ENCODE measurements around the gene ABCB1. TPM values are rescaled to one million over a fixed set of nuclear protein-coding genes. Genes with fewer than 3 reads are reported as not detected.
A peak's percentile ranks its signal among the peaks of the same experiment; 100 is the strongest.

The ABCB1 gene
- total and polyA plus RNA-seq, 2 of the 13 experiments (the other 11 are each of a cell fraction or from before 2014, with no cell fraction given) = 42.8 to 52.6 TPM

GRCh38 chr7:87548123-87548919, 52.4 kb downstream of the ABCB1 start (continued):
- TF ChIP-seq, protein P1, sequence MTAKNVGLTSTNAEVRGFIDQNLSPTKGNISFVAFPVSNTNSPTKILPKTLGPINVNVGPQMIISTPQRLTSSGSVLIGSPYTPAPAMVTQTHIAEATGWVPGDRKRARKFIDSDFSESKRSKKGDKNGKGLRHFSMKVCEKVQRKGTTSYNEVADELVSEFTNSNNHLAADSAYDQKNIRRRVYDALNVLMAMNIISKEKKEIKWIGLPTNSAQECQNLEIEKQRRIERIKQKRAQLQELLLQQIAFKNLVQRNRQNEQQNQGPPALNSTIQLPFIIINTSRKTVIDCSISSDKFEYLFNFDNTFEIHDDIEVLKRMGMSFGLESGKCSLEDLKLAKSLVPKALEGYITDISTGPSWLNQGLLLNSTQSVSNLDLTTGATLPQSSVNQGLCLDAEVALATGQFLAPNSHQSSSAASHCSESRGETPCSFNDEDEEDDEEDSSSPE (CRISPR knock-in tag; IDR thresholded peaks at IDR 0.05) = no peak
- TF ChIP-seq ZNF224 (CRISPR knock-in tag; IDR thresholded peaks at IDR 0.05) (no peak), ZNF34 (CRISPR knock-in tag; IDR thresholded peaks at IDR 0.05; ENCODE audit: borderline replicate concordance) (no peak), MTERF4 (CRISPR knock-in tag; IDR thresholded peaks at IDR 0.05) (no peak), PCBP2 (optimal IDR thresholded peaks at IDR 0.05; ENCODE audit: low read depth, low read length, poor library complexity, severe bottlenecking) (peak; percentile 83), SOX6 (IDR thresholded peaks at IDR 0.05) (no peak), SOX6 (CRISPR knock-in tag; IDR thresholded peaks at IDR 0.05) (peak; percentile 80), ZNF883 (CRISPR knock-in tag; IDR thresholded peaks at IDR 0.05; ENCODE audit: not compliant biosample characterization) (no peak), ZNF614 (CRISPR knock-in tag; IDR thresholded peaks at IDR 0.05; ENCODE audit: borderline replicate concordance) (0 out of 2 replicates have a peak, but pooled peaks have one; percentile 52), LBX2 (CRISPR knock-in tag; IDR thresholded peaks at IDR 0.05; ENCODE audit: borderline replicate concordance) (no peak), ISX (CRISPR knock-in tag; conservative IDR thresholded peaks at IDR 0.05) (no peak), ZNF251 (CRISPR knock-in tag; IDR thresholded peaks at IDR 0.05) (no peak), DZIP1 (CRISPR knock-in tag; IDR thresholded peaks at IDR 0.05) (no peak), TP53 (CRISPR knock-in tag; conservative IDR thresholded peaks at IDR 0.05) (no peak), ZC3H4 (CRISPR knock-in tag; IDR thresholded peaks at IDR 0.05; ENCODE audit: borderline replicate concordance) (no peak), ZNF7 (CRISPR knock-in tag; IDR thresholded peaks at IDR 0.05) (no peak), TAF15 (IDR thresholded peaks at IDR 0.05; ENCODE audit: low read depth, low read length, poor library complexity, severe bottlenecking) (no peak), KAT2B (IDR thresholded peaks at IDR 0.05; ENCODE audit: borderline replicate concordance, low read depth, low read length) (no peak)
- TF ChIP-seq, protein P2, sequence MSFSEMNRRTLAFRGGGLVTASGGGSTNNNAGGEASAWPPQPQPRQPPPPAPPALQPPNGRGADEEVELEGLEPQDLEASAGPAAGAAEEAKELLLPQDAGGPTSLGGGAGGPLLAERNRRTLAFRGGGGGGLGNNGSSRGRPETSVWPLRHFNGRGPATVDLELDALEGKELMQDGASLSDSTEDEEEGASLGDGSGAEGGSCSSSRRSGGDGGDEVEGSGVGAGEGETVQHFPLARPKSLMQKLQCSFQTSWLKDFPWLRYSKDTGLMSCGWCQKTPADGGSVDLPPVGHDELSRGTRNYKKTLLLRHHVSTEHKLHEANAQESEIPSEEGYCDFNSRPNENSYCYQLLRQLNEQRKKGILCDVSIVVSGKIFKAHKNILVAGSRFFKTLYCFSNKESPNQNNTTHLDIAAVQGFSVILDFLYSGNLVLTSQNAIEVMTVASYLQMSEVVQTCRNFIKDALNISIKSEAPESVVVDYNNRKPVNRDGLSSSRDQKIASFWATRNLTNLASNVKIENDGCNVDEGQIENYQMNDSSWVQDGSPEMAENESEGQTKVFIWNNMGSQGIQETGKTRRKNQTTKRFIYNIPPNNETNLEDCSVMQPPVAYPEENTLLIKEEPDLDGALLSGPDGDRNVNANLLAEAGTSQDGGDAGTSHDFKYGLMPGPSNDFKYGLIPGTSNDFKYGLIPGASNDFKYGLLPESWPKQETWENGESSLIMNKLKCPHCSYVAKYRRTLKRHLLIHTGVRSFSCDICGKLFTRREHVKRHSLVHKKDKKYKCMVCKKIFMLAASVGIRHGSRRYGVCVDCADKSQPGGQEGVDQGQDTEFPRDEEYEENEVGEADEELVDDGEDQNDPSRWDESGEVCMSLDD (CRISPR knock-in tag; IDR thresholded peaks at IDR 0.05; ENCODE audit: borderline replicate concordance) = no peak
- TF ChIP-seq, protein P3, sequence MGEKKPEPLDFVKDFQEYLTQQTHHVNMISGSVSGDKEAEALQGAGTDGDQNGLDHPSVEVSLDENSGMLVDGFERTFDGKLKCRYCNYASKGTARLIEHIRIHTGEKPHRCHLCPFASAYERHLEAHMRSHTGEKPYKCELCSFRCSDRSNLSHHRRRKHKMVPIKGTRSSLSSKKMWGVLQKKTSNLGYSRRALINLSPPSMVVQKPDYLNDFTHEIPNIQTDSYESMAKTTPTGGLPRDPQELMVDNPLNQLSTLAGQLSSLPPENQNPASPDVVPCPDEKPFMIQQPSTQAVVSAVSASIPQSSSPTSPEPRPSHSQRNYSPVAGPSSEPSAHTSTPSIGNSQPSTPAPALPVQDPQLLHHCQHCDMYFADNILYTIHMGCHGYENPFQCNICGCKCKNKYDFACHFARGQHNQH (CRISPR knock-in tag; IDR thresholded peaks at IDR 0.05) = peak; percentile 73
